Nephron (organoid): ENCODE measurements around the gene GLI2.

Source experiments
- H3K27ac Mint-ChIP-seq, 3 experiments: 2 replicates each; pipeline ENCODE4 v1.8.0; 2020; ENCODE audit warnings: mixed read lengths in 3 of 3, mild to moderate bottlenecking in 2 of 3, moderate library complexity in 1 of 3
- H3K27me3 Mint-ChIP-seq: 2 replicates; pipeline ENCODE4 v1.8.0; 2021; ENCODE audit warnings: low read depth, mild to moderate bottlenecking, moderate library complexity, mixed read lengths
- H3K36me3 Mint-ChIP-seq: 2 replicates; pipeline ENCODE4 v1.8.0; 2020; ENCODE audit warnings: low read depth, mixed read lengths
- H3K4me1 Mint-ChIP-seq: 2 replicates; pipeline ENCODE4 v1.8.0; 2020; ENCODE audit warnings: mixed read lengths
- H3K4me3 Mint-ChIP-seq, 3 experiments: 2 replicates each; pipeline ENCODE4 v1.8.0; 2020; ENCODE audit warnings: mild to moderate bottlenecking in 3 of 3, mixed read lengths in 3 of 3, moderate library complexity in 2 of 3
- H3K9me3 Mint-ChIP-seq: 2 replicates; pipeline ENCODE4 v1.8.0; 2020; ENCODE audit warnings: mixed read lengths
- CTCF ChIP-seq, 3 experiments: fragments of 200-600 bp; sonication (generic); IDR thresholded peaks; one replicate each; pipeline ENCODE4 v1.5.0; 2021; ENCODE audit warnings: antibody characterized with exemption in 3 of 3; ENCODE audit not compliant: unreplicated experiment in 3 of 3

Gene GLI2

DNA sequence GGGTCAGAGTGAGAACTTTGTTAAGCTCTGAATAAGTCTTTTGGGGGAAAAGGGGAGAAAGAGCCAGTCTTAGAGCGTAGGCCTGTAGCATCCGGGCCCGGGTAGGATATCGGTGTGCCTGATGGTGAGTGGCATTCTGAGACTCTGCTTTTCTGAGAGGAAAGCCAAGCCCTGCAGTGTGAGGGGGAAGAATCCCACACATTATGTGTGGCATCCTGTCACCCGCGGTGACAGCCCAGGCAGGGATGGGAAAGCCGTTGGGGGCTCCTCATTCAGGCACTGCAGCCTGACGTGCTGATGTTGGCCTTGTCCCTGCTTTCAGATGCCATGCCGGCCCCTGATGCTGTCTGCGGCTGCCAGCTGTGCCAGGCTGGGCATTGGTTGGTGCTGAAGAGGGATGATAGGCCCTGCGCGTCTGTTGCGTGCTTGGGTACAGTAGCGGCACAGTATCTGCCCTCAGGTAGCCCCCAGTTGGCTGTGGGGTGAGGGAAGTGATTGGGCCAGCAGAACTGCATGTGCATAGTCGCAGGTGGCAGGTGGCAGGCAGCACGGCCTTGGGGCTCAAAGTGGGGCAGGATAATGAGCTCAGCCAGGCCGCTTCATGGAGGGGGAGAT is 37.6 kb downstream of the GLI2 start:
- no peaks in the 10 kb centered on the region for H3K9me3 Mint-ChIP-seq
- H3K27ac Mint-ChIP-seq, result peak overlapping the region; percentile 84 to 91 (median 88)
- no peaks in the 10 kb centered on the region for H3K36me3 Mint-ChIP-seq
- H3K27me3 Mint-ChIP-seq, result no peaks in the 10 kb centered on the region
- no peak overlapping the region for H3K4me3 Mint-ChIP-seq
- TF ChIP-seq CTCF (IDR thresholded peaks at IDR 0.05; ENCODE audit: unreplicated experiment in 3 of 3), result no peak
- peaks cover 60% of the 10 kb centered on the region for H3K4me1 Mint-ChIP-seq

DNA sequence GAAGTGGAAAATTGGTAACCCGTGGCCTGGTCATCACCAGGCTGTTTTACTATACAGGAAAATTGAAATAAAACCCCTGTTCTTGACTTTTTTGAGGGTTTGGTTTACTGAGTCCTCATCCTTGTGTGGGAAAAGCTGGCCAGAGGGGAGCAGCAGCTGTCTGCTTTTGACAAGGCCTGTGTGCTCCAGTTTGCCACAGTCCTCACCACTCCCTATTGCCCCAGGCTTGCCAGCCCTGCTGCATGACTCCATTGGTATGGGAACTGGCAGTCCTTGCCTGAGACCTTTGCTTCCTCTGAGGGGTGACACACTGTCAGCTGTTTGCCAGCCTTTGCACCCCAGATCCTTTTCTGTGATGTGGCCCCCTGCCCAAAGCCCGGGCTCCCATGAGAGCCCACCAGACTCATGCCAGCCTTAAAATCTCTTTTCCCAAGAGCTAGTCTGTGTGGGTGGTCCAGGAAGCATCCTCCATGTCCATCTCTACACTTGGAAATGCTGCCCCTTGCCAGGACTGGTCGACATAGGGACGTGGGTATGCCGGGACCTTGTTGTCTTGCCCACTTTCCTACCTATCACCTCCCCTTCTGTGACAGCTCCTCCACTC is 39.0 kb downstream of the GLI2 start:
- H3K4me3 Mint-ChIP-seq, result no peak overlapping the region
- peaks cover 50% of the 10 kb centered on the region for H3K4me1 Mint-ChIP-seq
- H3K9me3 Mint-ChIP-seq, result no peaks in the 10 kb centered on the region
- peak overlapping the region in 2 of 3 experiments; percentile 49 to 90 for H3K27ac Mint-ChIP-seq
- no peaks in the 10 kb centered on the region for H3K27me3 Mint-ChIP-seq
- H3K36me3 Mint-ChIP-seq, result no peaks in the 10 kb centered on the region
- TF ChIP-seq CTCF (IDR thresholded peaks at IDR 0.05; ENCODE audit: unreplicated experiment in 3 of 3), result no peak

DNA sequence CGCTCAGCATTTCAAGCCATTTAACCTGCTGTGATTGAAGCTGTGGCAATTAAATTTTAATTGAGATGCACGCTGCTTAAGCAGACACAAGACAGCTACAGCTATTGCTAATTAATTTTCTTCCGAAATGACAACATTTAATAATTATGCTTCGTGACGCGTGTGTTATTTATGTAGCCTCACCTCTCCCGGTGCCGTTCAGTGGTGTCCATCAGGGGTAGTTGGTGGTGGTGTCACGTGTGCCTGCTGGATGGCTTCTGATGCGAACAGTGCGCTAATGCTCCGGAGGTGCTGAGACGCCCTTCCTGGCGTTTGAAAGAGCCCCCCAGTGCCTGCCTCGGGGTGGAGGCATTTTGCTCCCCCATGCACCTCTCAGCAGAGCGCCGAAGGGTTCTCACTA is 39.5 kb downstream of the GLI2 start:
- H3K9me3 Mint-ChIP-seq, result no peaks in the 10 kb centered on the region
- H3K4me1 Mint-ChIP-seq, result peaks cover 51% of the 10 kb centered on the region
- no peaks in the 10 kb centered on the region for H3K27me3 Mint-ChIP-seq
- H3K27ac Mint-ChIP-seq, result peak overlapping the region in 1 of 3 experiments; percentile 49
- no peak overlapping the region for H3K4me3 Mint-ChIP-seq
- H3K36me3 Mint-ChIP-seq, result no peaks in the 10 kb centered on the region
- TF ChIP-seq CTCF (IDR thresholded peaks at IDR 0.05; ENCODE audit: unreplicated experiment in 3 of 3), result no peak

GRCh38 chr2:120775801-120776589 is 40.3 kb downstream of the GLI2 start:
- no peak for TF ChIP-seq CTCF (IDR thresholded peaks at IDR 0.05; ENCODE audit: unreplicated experiment in 3 of 3)
- peaks cover 50% of the 10 kb centered on the region for H3K4me1 Mint-ChIP-seq
- H3K27ac Mint-ChIP-seq, result peak overlapping the region in 1 of 3 experiments; percentile 54
- no peaks in the 10 kb centered on the region for H3K9me3 Mint-ChIP-seq
- H3K27me3 Mint-ChIP-seq, result peaks cover 4% of the 10 kb centered on the region
- no peak overlapping the region for H3K4me3 Mint-ChIP-seq
- H3K36me3 Mint-ChIP-seq, result no peaks in the 10 kb centered on the region

DNA sequence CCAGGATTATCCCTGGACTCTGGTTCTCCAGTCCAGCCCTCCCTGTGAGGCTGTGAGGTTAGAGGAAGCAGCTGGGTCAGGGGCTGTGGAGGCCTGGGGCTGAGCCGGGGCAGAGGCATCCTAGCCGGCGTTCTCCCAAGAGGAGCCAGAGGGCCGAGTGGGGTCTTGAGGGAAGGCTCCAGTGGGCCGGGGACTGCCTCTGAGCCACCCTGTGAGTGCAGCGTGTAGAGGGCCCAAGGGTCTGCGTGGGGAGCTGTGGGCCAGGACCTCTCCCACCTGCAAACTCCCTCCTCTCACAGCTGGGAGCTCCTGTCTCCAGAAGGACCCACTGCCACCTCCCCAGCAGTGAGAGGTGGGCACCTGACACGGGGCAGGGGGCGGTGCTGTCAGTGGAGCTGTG is 41.0 kb downstream of the GLI2 start:
- H3K36me3 Mint-ChIP-seq, result no peaks in the 10 kb centered on the region
- peak overlapping the region in 1 of 3 experiments; percentile 54 for H3K27ac Mint-ChIP-seq
- no peak for TF ChIP-seq CTCF (IDR thresholded peaks at IDR 0.05; ENCODE audit: unreplicated experiment in 3 of 3)
- no peak overlapping the region for H3K4me3 Mint-ChIP-seq
- H3K27me3 Mint-ChIP-seq, result peaks cover 5% of the 10 kb centered on the region
- H3K9me3 Mint-ChIP-seq, result no peaks in the 10 kb centered on the region
- peaks cover 44% of the 10 kb centered on the region for H3K4me1 Mint-ChIP-seq
